Cerebellar nuclear complex (tissue), 1 donor: ENCODE results near the gene ERVH48-1.
"Not testable (repeated sequence)": the region's sequence is repeated elsewhere in the genome, so short reads cannot be mapped to it uniquely, and the experiment has no call there.

Source experiments
- DNase-seq, 2 experiments: peaks; one replicate each; lab custom pipeline; 2025; lab: John Stamatoyannopoulos, UW

ERVH48-1 gene

DNA sequence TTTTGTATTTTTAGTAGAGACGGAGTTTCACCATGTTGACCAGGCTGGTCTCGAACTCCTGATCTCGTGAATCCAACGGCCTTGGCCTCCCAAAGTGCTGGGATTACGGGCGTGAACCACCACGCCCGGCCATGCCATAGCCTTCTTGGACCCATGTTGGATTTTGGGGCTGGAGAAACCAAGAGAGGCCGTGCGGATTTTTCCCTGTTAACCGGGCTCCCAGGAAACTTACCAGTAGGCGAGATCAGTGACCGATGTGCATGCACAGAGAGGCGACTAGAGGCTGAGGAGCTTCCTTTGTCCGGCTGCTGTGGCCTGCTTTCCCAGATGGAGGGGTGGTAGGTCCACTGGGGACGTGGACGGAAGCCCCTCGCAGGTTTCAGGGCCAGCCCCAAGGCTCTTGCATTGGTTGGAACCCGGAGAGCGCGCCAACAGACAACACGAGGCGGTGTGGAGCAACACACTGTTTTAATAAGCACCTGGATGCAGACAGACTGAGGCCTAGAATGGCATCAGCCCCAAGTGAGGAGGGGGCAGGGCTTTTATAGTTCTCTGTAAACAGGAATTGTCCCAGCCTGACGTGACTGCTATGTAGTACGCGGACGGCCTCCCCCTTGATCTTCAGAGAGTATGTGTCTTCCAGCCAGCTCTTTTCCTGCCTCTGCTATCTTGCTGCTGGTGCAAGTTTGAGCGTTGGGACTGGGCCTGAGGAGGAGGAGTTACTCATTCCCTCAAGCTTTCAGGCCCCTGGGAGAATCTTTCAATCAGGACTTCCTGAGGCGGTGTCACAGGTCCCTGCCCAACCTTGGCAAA lies at the start of gene ERVH48-1:
Gene ERVH48-1 (minus strand): TSS at position 517 of the 813 bp plus-strand sequence. CDS start 6,624 bp downstream, outside the sequence.
- DNase-seq = no peak

- DNase-seq = peak; percentile 94 to 99
These were observed 48.8 kb upstream of the ERVH48-1 start, which contains the start of gene PKNOX1 for GRCh38 chr21:42973991-42974831. Gene PKNOX1 (plus strand): TSS chr21:42974562. CDS start chr21:43004382, 29,820 bp downstream.

GRCh38 chr21:42973309-42973990 lies 48.0 kb upstream of the ERVH48-1 start:
- no peak for DNase-seq

DNA sequence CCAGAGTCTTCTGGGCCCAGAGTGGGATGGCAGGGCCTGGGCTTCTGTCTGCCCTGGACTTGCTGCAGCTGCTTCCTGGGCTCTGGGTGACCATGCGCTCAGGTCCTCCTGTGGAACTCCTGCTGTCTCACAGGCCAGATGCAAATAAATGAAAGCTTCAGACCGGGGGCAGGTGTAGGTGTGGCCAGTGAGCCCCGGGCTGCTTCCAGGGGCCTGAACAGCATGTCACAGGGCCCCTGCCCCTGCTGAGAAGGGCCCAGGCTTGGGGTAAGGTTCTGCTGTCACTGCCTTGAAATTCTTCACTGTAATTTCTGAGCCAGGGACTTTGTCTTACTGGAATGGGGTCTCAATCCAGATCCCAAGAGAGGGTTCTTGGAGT lies 46.5 kb upstream of the ERVH48-1 start:
- no peak for DNase-seq

GRCh38 chr21:42970946-42971653 lies 45.7 kb upstream of the ERVH48-1 start:
- DNase-seq = no peak

DNA sequence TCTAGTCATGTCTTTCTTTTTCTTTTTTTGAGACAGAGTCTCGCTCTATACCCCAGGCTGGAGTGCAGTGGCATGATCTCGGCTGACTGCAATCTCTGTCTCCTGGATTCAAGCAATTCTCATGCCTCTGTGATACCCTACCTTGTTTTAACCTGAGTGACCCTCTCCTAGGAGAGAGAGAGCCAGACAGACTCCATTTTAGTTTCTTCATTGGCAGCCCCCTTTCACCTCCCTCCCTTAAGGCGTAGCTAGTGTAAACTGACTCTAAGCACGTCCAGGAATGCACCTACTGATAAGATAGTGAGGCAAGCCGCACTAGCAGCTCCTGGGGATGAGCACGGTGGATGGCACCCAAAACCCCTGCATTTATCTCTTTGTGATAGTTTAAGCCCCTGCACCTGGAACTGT lies 43.8 kb upstream of the ERVH48-1 start:
- DNase-seq = no peak

GRCh38 chr21:42967616-42968015 lies 42.2 kb upstream of the ERVH48-1 start:
- not testable (repeated sequence) for DNase-seq

- DNase-seq = no peak
These were observed 39.8 kb upstream of the ERVH48-1 start for GRCh38 chr21:42965211-42965560.

DNA sequence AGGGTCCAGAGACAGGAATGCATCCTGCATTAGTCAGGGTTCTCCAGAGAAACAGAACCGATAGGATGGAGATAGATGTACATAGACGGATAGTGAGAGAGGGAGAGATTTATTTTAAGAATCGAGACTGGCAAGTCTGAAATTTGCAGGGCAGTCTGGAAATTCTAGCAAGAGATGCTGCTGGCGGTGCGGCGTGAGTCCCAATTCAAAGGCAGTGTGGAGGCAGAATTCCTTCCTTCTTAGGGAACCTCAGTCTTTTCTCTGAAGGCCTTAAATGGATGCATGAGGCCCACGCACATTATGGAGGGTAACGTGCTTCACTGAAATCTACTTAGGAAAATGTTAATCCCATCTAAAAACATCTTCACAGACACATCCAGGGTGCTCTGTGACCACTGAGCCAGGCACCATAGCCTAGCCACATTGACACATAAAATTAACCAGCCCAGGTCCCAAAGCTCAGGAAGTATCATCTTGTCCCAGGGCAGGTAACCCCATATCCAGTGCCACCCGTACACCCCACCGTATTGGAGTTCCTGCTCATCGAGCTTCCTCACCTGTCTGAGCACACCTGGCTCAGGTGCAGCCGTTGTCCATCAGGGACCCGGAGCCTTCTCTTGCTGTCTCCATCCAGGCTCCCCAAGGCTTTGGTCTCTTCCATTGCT lies 39.2 kb upstream of the ERVH48-1 start:
- no peak for DNase-seq

DNA sequence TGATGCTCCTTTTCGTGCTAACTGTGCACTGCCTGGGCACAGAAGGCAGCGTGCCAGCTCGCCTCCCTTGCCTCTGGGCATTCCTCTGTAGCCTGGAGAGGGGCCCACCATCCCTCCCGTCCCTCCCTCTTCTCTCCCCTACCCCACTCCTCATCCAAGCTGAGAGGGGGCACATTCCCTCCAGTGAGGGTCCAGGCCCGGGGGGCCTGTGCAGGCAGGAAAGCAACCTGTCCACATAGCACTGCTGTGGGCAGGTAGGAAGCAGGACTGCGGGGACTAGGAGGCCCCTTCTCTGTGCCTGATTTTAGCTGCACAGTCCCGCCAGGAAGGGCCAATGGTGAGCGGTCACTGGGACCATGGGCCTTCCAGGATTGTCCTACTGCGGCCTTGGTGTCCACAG lies 38.7 kb upstream of the ERVH48-1 start:
- DNase-seq = no peak

- DNase-seq = no peak
These were observed 37.1 kb upstream of the ERVH48-1 start for GRCh38 chr21:42962380-42963007.

- DNase-seq = no peak
These were observed 34.3 kb upstream of the ERVH48-1 start for GRCh38 chr21:42959728-42960127.

DNA sequence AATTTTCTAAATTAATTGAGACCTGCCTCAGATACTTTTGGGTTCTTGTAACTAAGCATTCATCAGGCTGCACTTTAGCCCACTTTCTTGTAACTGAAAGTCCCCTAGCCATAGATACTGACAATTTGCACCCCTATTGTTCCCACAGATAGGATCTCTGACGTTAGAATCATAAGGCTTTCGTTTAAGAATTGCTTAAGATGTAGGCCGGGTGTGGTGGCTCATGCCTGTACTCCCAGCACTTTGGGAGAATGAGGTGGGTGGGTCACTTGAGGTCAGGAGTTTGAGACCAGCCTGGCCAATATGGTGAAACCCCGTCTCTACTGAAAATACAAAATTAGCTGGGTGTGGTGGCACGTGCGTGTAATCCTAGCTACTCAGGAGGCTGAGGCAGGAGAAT lies 32.7 kb upstream of the ERVH48-1 start:
- DNase-seq = not testable (repeated sequence)

DNA sequence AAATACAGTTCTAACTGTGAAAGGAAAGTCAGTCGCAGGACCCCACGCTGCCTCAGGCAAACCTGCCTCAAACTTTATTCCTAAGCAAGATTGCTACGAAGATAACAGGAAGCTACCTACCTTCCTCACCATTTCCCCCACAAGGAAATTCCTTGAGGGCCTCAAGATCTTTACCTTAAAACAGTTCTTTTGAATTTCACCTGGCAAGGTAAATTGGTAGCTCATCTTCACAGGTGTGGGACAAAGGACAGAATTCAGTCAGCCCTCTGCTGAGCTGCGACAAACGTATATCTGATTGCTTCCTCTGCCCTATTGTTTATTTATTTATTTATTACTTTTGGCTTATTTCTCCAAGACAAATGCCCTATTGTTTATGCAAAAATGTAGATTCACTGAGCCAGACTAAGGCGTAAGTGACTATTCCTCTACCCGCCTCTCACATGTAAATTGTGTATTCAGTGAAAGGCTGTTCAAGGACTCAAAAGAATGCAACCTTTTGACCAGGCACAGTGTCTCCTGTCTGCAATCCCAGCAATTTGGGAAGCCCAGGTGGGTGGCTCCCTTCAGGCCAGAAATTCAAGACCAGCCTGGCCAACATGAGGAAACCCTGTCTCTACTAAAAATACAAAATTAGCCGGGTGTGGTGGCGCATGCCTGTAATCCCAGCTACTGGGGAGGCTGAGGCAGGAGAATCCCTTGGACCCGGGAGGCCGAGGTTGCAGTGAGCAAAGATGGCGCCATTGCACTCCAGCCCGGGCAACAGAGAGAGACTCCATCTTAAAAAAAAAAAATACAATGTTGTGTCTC lies 31.6 kb upstream of the ERVH48-1 start:
- DNase-seq = no peak

DNA sequence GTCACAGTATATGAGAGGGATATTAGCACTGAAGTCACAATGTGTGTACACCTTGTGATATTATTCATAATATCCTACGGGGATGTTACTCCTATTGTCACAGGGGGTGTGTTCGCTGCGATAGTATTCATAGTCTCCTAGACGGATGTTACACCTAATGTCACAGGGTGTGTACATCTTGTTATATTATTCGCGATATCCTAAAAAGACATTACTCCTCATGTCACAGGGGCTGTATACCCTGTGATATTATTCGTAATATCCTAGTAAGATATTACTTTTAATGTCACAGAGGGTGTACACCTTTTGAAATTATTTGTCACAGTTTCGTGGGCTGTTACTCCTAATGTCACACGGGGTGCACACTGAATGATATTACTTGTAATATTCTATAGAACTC lies 25.8 kb upstream of the ERVH48-1 start:
- DNase-seq = not testable (repeated sequence)

- not testable (repeated sequence) for DNase-seq
These were observed 23.8 kb upstream of the ERVH48-1 start for GRCh38 chr21:42949094-42949755.

DNA sequence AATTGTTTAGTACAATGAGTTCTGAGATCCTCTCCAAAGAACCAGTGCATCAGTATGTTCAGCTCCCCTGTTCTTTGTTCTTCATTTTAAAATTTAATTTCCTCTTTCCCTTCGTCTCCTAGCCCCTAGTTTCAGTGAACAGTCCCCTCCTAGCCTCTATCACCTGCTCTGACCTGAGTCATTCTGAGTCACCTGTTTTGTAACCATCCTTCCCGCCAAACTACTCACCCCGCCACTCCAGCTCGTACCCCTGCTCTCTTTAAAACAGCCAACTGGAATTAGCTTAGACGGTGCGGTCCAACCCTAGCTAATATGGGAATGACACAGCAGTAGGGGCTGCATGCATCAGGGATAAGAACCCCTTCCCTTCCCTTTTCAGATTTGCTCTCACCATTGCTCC lies 16.8 kb upstream of the ERVH48-1 start:
- no peak for DNase-seq

GRCh38 chr21:42941696-42942085 lies 16.3 kb upstream of the ERVH48-1 start:
- DNase-seq = no peak
